Stomach (tissue), 19 donors: ENCODE data around the gene CLOCK. TPM values are rescaled to one million over a fixed set of nuclear protein-coding genes. Genes with fewer than 3 reads are reported as not detected.
A peak's percentile ranks its signal among the peaks of the same experiment; 100 is the strongest.
"Not testable (repeated sequence)": the region's sequence is repeated elsewhere in the genome, so short reads cannot be mapped to it uniquely, and the experiment has no call there.

Experiments
- DNase-seq, 2 donors: peaks; one replicate each; pipeline versions ENCODE4 v3.0.0 to v3.0.0-alpha.2; 2013 to 2019
- H3K27ac ChIP-seq, 5 donors: fragments of 200-600 bp in 4 of 5; sonication (generic) in 4 of 5; one replicate each; pipeline ENCODE4 v1.5.1; 2013 to 2019; ENCODE audit warnings: mild to moderate bottlenecking in 1 of 5, moderate library complexity in 1 of 5
- H3K27me3 ChIP-seq, 3 donors: fragments of 200-600 bp; sonication (generic); one replicate each; pipeline ENCODE4 v1.5.1; 2017 to 2019; ENCODE audit warnings: mixed run types in 1 of 3
- H3K36me3 ChIP-seq, 4 donors: fragments of 200-600 bp; sonication (generic); 1 replicate in 3 of 4; 2 replicates in 1 of 4; pipeline ENCODE4 v1.5.1; 2016 to 2019
- H3K4me1 ChIP-seq, 4 donors: fragments of 200-600 bp; sonication (generic); one replicate each; pipeline ENCODE4 v1.5.1; 2016 to 2019
- H3K4me3 ChIP-seq, 4 donors: fragments of 200-600 bp; sonication (generic) in 3 of 4; one replicate each; pipeline ENCODE4 v1.5.1; 2016 to 2019; ENCODE audit warnings: mild to moderate bottlenecking in 1 of 4
- H3K9me3 ChIP-seq, 4 donors: fragments of 200-600 bp; sonication (generic); one replicate each; pipeline ENCODE4 v1.5.1; 2016 to 2019
- EP300 ChIP-seq: sonication (generic); formaldehyde crosslinking; IDR thresholded peaks from one replicate; pipeline ENCODE4 v1.6.1; 2017; ENCODE audit warnings: antibody characterized with exemption
- POLR2A ChIP-seq, 4 donors: fragments of 450-650 bp; IDR thresholded peaks; one replicate each; pipeline ENCODE4 v1.6.1; 2016; ENCODE audit warnings: antibody characterized with exemption in 4 of 4, control low read depth in 2 of 4, mild to moderate bottlenecking in 1 of 4, moderate library complexity in 1 of 4
- POLR2AphosphoS5 ChIP-seq, 3 donors: sonication (generic); formaldehyde crosslinking; IDR thresholded peaks; one replicate each; pipeline ENCODE4 v1.6.1; 2016; ENCODE audit warnings: antibody characterized with exemption in 3 of 3
- WGBS, 5 donors: extraction: QIAGEN DNeasy Blood & Tissue Kit in 3 of 5; methylation state at CpG; one replicate each; pipeline versions ENCODE4 v1.1.5 to v1.1.7; 2013 to 2018; 5-methylcytosine and 5-hydroxymethylcytosine counted together
- intact Hi-C: fragments of 100-400 bp; cut with DNase I; formaldehyde crosslinking; loops from one replicate; pipeline ENCODE4 v1.15.1; 2023; ENCODE audit warnings: low total_unique reads
- long read RNA-seq, 10 donors: transcript quantifications; one replicate each; lab custom pipeline, GENCODE V29; 2026
- polyA plus RNA-seq, 3 donors: library from polyadenylated mRNA; stranded (reverse); fragments of 200-250 nt; gene quantifications; one replicate each; pipeline ENCODE4 v1.2.3, GENCODE V29; 2013
- total RNA-seq, 5 donors: library from RNA; depleted of rRNA; stranded (reverse); fragments of >200 nt; gene quantifications; one replicate each; pipeline versions ENCODE4 v1.1.0 to v1.2.3, GENCODE V29; 2014 to 2016
- TF ChIP-seq, protein P1 (sequence below), 7 experiments: fragments of 450-650 bp in 4 of 7; fragments of 200-600 bp in 3 of 7; sonication (generic) in 3 of 7; IDR thresholded peaks; one replicate each; pipeline ENCODE4 v1.5.1; 2016 to 2019; ENCODE audit warnings: antibody characterized with exemption in 7 of 7, control low read depth in 2 of 7, mild to moderate bottlenecking in 1 of 7
- donor health status: healthy with polysubstance abuse.
- donor health status: Bipolar disorder and iron deficiency.
- donor health status: healthy.

CLOCK gene, protein sequence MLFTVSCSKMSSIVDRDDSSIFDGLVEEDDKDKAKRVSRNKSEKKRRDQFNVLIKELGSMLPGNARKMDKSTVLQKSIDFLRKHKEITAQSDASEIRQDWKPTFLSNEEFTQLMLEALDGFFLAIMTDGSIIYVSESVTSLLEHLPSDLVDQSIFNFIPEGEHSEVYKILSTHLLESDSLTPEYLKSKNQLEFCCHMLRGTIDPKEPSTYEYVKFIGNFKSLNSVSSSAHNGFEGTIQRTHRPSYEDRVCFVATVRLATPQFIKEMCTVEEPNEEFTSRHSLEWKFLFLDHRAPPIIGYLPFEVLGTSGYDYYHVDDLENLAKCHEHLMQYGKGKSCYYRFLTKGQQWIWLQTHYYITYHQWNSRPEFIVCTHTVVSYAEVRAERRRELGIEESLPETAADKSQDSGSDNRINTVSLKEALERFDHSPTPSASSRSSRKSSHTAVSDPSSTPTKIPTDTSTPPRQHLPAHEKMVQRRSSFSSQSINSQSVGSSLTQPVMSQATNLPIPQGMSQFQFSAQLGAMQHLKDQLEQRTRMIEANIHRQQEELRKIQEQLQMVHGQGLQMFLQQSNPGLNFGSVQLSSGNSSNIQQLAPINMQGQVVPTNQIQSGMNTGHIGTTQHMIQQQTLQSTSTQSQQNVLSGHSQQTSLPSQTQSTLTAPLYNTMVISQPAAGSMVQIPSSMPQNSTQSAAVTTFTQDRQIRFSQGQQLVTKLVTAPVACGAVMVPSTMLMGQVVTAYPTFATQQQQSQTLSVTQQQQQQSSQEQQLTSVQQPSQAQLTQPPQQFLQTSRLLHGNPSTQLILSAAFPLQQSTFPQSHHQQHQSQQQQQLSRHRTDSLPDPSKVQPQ
- total RNA-seq (100 to 1,000 TPM in 1 of 5 donors, 10 to 100 TPM in 3, 1 to 10 TPM in 1; 3.2 to 123 (median 34.4) TPM), polyA plus RNA-seq (1 to 10 TPM; 4.9 to 9.2 (median 7.4) TPM)
- long read RNA-seq, donor 1, result 0 reads
- long read RNA-seq, donor 2, result 0 reads
- long read RNA-seq, donor 3, result 0 reads
- long read RNA-seq, donor 4, result 0 reads
- long read RNA-seq, donor 5, partial matches to known transcripts, result 0 of 1 reads
- long read RNA-seq, donor 5, other reads (novel, unspliced or antisense), result 0 of 1 reads
- long read RNA-seq, donor 6, result 0 reads
- long read RNA-seq, donor 7, result 0 reads
- long read RNA-seq, donor 8, partial matches to known transcripts, result 0 of 1 reads
- long read RNA-seq, donor 8, other reads (novel, unspliced or antisense), result 0 of 1 reads
- long read RNA-seq, donor 9, partial matches to known transcripts, result 5 of 5 reads
- long read RNA-seq, donor 9, other reads (novel, unspliced or antisense), result 0 of 5 reads
- long read RNA-seq, donor 10, result 0 reads

DNA sequence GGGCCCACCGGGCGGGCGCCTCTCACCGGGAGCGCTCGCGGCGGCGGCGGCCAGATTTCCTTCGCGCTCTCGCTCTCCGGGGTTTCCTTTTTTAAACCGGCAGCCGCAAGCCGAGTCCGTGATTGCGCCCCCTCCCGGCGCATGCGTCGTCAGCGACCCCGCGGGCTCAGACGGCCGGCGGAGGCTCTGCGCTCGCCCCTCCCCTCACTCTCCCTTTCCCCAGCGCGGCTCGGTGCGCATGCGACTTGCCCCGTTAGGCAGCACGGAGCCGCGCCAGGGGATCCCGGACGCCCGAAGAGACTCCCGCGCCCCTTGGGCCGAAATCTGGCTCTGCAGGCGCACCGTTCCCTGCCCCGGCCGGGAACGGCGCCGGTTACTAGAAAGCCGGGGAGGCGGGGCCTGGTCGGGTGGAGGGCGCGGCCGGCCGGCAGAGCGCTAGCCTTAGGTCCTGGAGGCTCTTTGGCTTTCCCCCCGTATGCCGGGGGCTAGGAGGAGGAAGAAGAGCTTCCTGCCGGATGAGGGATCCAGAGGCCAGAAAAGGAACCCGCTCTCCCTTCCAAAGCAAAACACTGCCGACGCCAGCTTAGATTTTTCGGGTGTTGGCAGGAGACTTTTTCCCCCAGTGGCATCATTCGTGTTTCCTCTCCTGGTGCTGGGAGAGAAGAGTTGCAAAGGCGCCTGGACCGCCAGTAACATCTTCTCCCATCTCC lies at the start of gene CLOCK:
TSS of gene CLOCK (minus strand) at position 154 of the 710 bp plus-strand sequence. CDS start 64,124 bp downstream, outside the sequence.
- Histone ChIP-seq H3K27ac (peak within 1 kb of the TSS; percentile 98 to 100 (median 99)), H3K4me1 (peaks cover 15 to 38% (median 24%) of the 10 kb centered on the region in 4 donors), H3K4me3 (peak within 1 kb of the TSS; percentile 88 to 99 (median 94)), H3K9me3 (no peaks in the 10 kb centered on the region), H3K27me3 (no peaks in the 10 kb centered on the region), H3K36me3 (no peaks in the 10 kb centered on the region)
- TF ChIP-seq POLR2AphosphoS5 (IDR thresholded peaks at IDR 0.05) (peak in 1 of 3 donors; percentile 63), EP300 (no peak), POLR2A (IDR thresholded peaks at IDR 0.05) (peak in 1 of 4 donors; percentile 53)
- TF ChIP-seq, protein P1, sequence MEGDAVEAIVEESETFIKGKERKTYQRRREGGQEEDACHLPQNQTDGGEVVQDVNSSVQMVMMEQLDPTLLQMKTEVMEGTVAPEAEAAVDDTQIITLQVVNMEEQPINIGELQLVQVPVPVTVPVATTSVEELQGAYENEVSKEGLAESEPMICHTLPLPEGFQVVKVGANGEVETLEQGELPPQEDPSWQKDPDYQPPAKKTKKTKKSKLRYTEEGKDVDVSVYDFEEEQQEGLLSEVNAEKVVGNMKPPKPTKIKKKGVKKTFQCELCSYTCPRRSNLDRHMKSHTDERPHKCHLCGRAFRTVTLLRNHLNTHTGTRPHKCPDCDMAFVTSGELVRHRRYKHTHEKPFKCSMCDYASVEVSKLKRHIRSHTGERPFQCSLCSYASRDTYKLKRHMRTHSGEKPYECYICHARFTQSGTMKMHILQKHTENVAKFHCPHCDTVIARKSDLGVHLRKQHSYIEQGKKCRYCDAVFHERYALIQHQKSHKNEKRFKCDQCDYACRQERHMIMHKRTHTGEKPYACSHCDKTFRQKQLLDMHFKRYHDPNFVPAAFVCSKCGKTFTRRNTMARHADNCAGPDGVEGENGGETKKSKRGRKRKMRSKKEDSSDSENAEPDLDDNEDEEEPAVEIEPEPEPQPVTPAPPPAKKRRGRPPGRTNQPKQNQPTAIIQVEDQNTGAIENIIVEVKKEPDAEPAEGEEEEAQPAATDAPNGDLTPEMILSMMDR (IDR thresholded peaks at IDR 0.05), result peak in 4 of 7 experiments; percentile 34 to 62 (median 51)
- intact Hi-C loops, result no loop called here
- WGBS, 5 donors, result 0 to 1% (median 0%) methylated on average over 36 to 71 of the region's 71 CpGs
- peak; percentile 84 to 96 for DNase-seq

DNA sequence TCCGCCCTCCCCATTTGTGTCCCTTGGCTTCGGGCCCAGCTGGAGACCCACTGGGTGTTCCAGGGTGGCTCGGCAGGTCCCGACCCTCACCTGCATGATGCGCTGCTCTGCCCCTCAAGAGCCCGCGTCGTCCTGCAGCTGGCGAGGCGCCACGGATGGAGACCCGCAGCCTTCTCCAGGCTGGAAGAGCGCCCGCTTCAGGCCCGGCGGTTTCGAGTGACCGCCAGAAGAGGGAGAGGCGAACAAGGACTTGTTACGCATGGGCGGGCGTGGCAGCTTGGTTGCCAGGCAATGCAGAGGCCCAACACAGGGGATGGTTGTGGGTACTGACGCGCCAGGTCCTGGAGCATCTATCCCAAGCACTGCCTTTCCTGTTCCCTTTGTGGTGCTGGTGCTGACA lies 45.3 kb upstream of the CLOCK start, which contains the start of gene PDCL2:
TSS of gene PDCL2 (minus strand) at position 232 of the 400 bp plus-strand sequence. CDS start at position 96, 136 bp downstream.
- Histone ChIP-seq H3K9me3 (peaks cover 0 to 14% (median 9%) of the 10 kb centered on the region in 4 donors), H3K27ac (no peak within 1 kb of the TSS), H3K4me3 (no peak within 1 kb of the TSS), H3K4me1 (no peaks in the 10 kb centered on the region), H3K36me3 (no peaks in the 10 kb centered on the region), H3K27me3 (no peaks in the 10 kb centered on the region)
- no peak for TF ChIP-seq POLR2AphosphoS5 (IDR thresholded peaks at IDR 0.05)
- no peak for TF ChIP-seq POLR2A (IDR thresholded peaks at IDR 0.05)
- TF ChIP-seq EP300, result no peak
- TF ChIP-seq, protein P1 (IDR thresholded peaks at IDR 0.05), result no peak
- peak in 1 of 2 donors; percentile 2 for DNase-seq
- 89 to 96% (median 95%) methylated on average over 24 of the region's 24 CpGs for WGBS, 5 donors
- intact Hi-C loops, result no loop called here

DNA sequence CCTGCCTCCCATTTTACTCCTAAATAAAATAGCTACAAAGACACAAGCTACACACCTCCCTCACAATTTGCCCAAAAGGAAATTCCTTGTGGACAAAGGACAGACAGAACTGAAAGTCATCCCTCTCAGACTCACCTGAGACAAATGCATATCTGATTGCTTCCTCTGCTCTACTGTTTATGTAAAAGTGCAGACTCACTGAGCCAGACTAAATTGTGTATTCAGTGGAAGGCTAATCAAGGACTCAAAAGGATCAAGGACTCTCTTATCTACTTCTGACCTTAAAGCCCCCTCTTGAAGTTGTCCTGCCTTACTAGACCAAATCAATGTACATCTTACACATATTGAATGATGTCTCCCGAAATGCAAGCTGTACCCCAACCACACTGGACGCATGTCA lies 41.5 kb upstream of the CLOCK start:
- intact Hi-C loops, result no loop called here
- no peak for TF ChIP-seq POLR2A (IDR thresholded peaks at IDR 0.05)
- TF ChIP-seq EP300, result no peak
- TF ChIP-seq POLR2AphosphoS5 (IDR thresholded peaks at IDR 0.05), result no peak
- TF ChIP-seq, protein P1 (IDR thresholded peaks at IDR 0.05), result no peak
- Histone ChIP-seq H3K36me3 (no peaks in the 10 kb centered on the region), H3K27ac (no peak overlapping the region), H3K27me3 (no peaks in the 10 kb centered on the region), H3K4me1 (no peaks in the 10 kb centered on the region), H3K4me3 (no peak overlapping the region), H3K9me3 (peaks cover 0 to 16% (median 11%) of the 10 kb centered on the region in 4 donors)
- DNase-seq, result no peak
- 50 to 73% (median 70%) methylated on average over 2 of the region's 2 CpGs for WGBS, 5 donors

DNA sequence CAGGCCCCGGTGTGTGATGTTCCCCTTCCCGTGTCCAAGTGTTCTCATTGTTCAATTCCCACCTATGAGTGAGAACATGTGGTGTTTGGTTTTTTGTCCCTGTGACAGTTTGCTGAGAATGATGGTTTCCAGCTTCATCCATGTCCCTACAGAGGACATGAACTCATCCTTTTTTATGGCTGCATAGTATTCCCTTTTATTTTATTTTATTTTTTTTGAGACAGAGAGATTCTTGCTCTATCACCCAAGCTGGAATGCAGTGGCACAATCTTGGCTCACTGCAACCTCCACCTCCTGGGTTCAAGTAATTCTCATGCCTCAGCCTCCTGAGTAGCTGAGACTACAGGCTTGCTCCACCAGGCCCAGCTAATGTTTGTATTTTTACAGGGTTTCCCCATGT lies 36.1 kb upstream of the CLOCK start:
- H3K9me3 ChIP-seq, result peaks cover 0 to 12% (median 0%) of the 10 kb centered on the region in 4 donors
- 90 to 93% (median 93%) methylated on average over 2 of the region's 2 CpGs; no CpG with 5 or more reads in 2 of the 5 donors for WGBS, 5 donors
- H3K27ac ChIP-seq, H3K4me3 ChIP-seq, H3K4me1 ChIP-seq, H3K36me3 ChIP-seq, DNase-seq, H3K27me3 ChIP-seq, intact Hi-C loops: not testable (repeated sequence)
